ENCODE measurements around the gene KCNMA1.

- TF ChIP-seq GATA2 (IDR thresholded peaks at IDR 0.05; ENCODE audit: low read depth, low read length) = no peak
- no peak for TF ChIP-seq GATA3 (IDR thresholded peaks at IDR 0.05; ENCODE audit: low read depth, low read length)
Observed at GRCh38 chr10:77125231-77125630, 512.4 kb downstream of the KCNMA1 start.

All from SH-SY5Y (cell line).